ENCODE data around the gene ULK1. TPM values are rescaled to one million over a fixed set of nuclear protein-coding genes. Genes with fewer than 3 reads are reported as not detected.

The ULK1 gene
- polyA plus RNA-seq = 10 to 100 TPM; 11.5 to 31.6 TPM

DNA sequence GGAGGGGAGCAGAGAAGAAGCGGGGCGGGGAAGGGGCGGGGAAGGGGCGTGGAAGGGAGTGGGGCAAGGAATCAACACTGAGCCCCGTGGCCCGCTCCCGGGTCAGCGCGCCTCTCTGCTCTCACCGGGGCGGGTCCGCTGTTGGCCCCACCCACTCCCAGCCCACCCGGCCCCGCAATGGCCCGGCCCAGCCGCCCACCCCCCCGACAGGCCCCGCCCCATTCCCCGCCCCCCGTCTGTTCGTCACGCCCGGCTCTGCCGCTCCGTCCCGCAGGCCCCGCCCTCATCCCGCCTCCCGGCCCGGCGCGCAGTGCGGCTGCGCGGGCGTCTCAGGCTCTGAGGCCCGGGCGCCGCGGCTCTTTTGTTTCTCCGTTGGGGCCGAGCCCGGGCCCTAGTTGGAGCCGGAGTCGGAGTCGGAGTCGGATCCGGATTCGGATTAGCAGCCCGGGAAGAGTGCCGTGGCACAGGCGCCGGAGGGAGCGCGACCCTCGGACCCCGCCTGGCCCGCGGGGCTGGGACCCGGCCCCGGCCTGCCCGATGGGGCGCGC is at the start of gene ULK1:
TSS of gene ULK1 (plus strand) at position 310 of the 548 bp plus-strand sequence. CDS start 380 bp downstream, outside the sequence.
- Histone ChIP-seq H3K9me3 (ENCODE audit: control insufficient read depth in 2 of 2, insufficient read depth in 1 of 2, low read depth in 1 of 2, low read length in 1 of 2) (no peaks in the 10 kb centered on the region), H3K36me3 (ENCODE audit: control insufficient read depth in 2 of 2, insufficient read depth in 2 of 2, low read length in 1 of 2) (peaks cover 0 to 7% of the 10 kb centered on the region in 2 donors), H3K27me3 (ENCODE audit: control insufficient read depth in 1 of 2, insufficient read depth in 2 of 2, low read length in 2 of 2) (no peaks in the 10 kb centered on the region), H3K4me3 (ENCODE audit: low read depth in 1 of 2, low read length in 2 of 2) (peak within 1 kb of the TSS; percentile 57 to 70), H3K27ac (ENCODE audit: low read depth in 2 of 2, low read length in 1 of 2) (peak within 1 kb of the TSS; percentile 98 to 99), H3K4me1 (ENCODE audit: control insufficient read depth in 2 of 2, insufficient read depth in 2 of 2, low read length in 1 of 2) (peaks cover 4 to 8% of the 10 kb centered on the region in 2 donors)
- WGBS, 2 donors = 0 to 1% methylated on average over 42 to 64 of the region's 64 CpGs

DNA sequence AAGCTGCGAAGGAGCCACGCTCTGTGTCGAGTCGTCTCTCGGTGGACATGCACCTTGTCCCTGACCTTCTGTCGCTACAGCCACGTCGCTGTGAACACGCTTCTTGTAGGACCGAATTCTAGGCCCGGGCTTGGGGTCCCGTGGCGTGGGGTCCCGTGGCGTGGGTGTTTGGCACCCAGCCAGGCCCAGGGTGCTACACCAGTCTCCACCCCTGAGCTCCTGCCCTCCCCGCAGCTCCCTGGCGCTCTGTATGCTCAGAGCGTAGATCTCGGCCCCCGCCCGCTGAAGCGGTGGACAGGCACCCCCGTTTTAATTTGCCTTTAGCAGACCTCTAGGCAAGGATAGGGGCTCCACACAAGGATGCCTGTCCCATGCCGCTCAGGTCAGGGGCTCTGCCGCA is 49.8 kb upstream of the ULK1 start:
- Histone ChIP-seq H3K9me3 (ENCODE audit: control insufficient read depth in 2 of 2, insufficient read depth in 1 of 2, low read depth in 1 of 2, low read length in 1 of 2) (no peaks in the 10 kb centered on the region), H3K4me3 (ENCODE audit: low read depth in 1 of 2, low read length in 2 of 2) (no peak overlapping the region), H3K27me3 (ENCODE audit: control insufficient read depth in 1 of 2, insufficient read depth in 2 of 2, low read length in 2 of 2) (no peaks in the 10 kb centered on the region), H3K36me3 (ENCODE audit: control insufficient read depth in 2 of 2, insufficient read depth in 2 of 2, low read length in 1 of 2) (no peaks in the 10 kb centered on the region), H3K4me1 (ENCODE audit: control insufficient read depth in 2 of 2, insufficient read depth in 2 of 2, low read length in 1 of 2) (no peaks in the 10 kb centered on the region), H3K27ac (ENCODE audit: low read depth in 2 of 2, low read length in 1 of 2) (no peak overlapping the region)
- WGBS, 2 donors = 89 to 92% methylated on average over 25 of the region's 25 CpGs

DNA sequence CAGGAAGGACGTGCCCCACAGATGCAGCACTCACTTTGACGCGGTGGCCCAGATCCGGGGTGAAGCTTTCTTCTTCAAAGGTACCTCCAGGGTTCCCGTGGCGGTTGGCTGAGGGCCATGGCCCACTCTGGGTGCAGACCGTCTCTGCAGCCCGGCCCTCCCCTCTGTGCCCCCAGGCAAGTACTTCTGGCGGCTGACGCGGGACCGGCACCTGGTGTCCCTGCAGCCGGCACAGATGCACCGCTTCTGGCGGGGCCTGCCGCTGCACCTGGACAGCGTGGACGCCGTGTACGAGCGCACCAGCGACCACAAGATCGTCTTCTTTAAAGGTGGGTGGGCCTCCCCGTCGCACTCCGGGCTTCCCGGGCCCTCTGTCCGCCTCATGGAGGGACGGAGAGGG is 49.3 kb upstream of the ULK1 start:
- H3K27ac ChIP-seq (ENCODE audit: low read depth in 2 of 2, low read length in 1 of 2) = no peak overlapping the region
- H3K27me3 ChIP-seq (ENCODE audit: control insufficient read depth in 1 of 2, insufficient read depth in 2 of 2, low read length in 2 of 2) = no peaks in the 10 kb centered on the region
- H3K9me3 ChIP-seq (ENCODE audit: control insufficient read depth in 2 of 2, insufficient read depth in 1 of 2, low read depth in 1 of 2, low read length in 1 of 2) = no peaks in the 10 kb centered on the region
- no peaks in the 10 kb centered on the region for H3K36me3 ChIP-seq (ENCODE audit: control insufficient read depth in 2 of 2, insufficient read depth in 2 of 2, low read length in 1 of 2)
- WGBS, 2 donors = 90 to 91% methylated on average over 29 of the region's 29 CpGs
- no peaks in the 10 kb centered on the region for H3K4me1 ChIP-seq (ENCODE audit: control insufficient read depth in 2 of 2, insufficient read depth in 2 of 2, low read length in 1 of 2)
- no peak overlapping the region for H3K4me3 ChIP-seq (ENCODE audit: low read depth in 1 of 2, low read length in 2 of 2)

DNA sequence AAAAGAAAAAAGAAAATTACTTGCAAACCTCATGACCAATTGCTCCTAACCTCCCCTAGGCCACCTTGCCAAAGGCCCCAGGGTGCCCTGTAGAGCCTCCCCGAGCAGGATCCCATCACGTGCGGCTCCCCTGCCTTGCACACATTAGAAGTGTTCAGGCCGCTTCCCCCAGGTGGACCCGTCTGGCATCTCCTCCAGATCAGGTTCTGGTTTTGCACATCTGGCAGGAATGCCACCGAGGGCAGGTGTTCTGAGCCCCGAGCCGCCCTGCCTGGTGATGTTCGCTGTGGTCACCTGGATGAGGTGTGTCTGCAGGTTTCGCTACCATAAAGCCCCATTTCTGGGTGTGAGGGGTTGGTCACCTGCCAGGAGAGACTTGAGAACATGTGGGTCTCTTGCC is 47.0 kb upstream of the ULK1 start:
- WGBS, 2 donors = 85% methylated on average over 10 of the region's 10 CpGs
- no peak overlapping the region for H3K27ac ChIP-seq (ENCODE audit: low read depth in 2 of 2, low read length in 1 of 2)
- H3K27me3 ChIP-seq (ENCODE audit: control insufficient read depth in 1 of 2, insufficient read depth in 2 of 2, low read length in 2 of 2) = no peaks in the 10 kb centered on the region
- H3K4me3 ChIP-seq (ENCODE audit: low read depth in 1 of 2, low read length in 2 of 2) = no peak overlapping the region
- no peaks in the 10 kb centered on the region for H3K36me3 ChIP-seq (ENCODE audit: control insufficient read depth in 2 of 2, insufficient read depth in 2 of 2, low read length in 1 of 2)
- H3K4me1 ChIP-seq (ENCODE audit: control insufficient read depth in 2 of 2, insufficient read depth in 2 of 2, low read length in 1 of 2) = no peaks in the 10 kb centered on the region
- no peaks in the 10 kb centered on the region for H3K9me3 ChIP-seq (ENCODE audit: control insufficient read depth in 2 of 2, insufficient read depth in 1 of 2, low read depth in 1 of 2, low read length in 1 of 2)

DNA sequence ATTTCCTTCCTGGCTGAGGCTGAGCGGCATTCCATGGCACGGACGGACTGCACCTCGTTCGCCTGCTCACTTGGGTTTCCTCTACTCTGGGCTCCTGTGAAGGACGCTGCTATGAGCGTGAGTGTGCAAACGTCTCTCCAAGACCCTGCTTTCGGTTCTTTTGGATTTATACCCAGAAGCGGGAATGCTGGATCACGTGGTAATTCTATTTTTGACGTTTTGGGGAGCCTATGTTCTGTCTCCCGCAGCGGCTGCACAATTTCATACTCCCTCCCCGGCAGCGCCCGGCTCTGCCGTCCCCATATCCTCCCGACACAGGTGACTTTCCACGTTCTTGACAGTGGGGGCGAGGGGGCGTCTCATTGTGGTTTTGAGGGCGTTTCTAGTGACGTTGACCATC is 45.7 kb upstream of the ULK1 start:
- Histone ChIP-seq H3K36me3 (ENCODE audit: control insufficient read depth in 2 of 2, insufficient read depth in 2 of 2, low read length in 1 of 2) (no peaks in the 10 kb centered on the region), H3K27me3 (ENCODE audit: control insufficient read depth in 1 of 2, insufficient read depth in 2 of 2, low read length in 2 of 2) (no peaks in the 10 kb centered on the region), H3K4me1 (ENCODE audit: control insufficient read depth in 2 of 2, insufficient read depth in 2 of 2, low read length in 1 of 2) (no peaks in the 10 kb centered on the region), H3K4me3 (ENCODE audit: low read depth in 1 of 2, low read length in 2 of 2) (no peak overlapping the region), H3K27ac (ENCODE audit: low read depth in 2 of 2, low read length in 1 of 2) (no peak overlapping the region), H3K9me3 (ENCODE audit: control insufficient read depth in 2 of 2, insufficient read depth in 1 of 2, low read depth in 1 of 2, low read length in 1 of 2) (no peaks in the 10 kb centered on the region)
- WGBS, 2 donors = 80 to 84% methylated on average over 24 of the region's 24 CpGs

DNA sequence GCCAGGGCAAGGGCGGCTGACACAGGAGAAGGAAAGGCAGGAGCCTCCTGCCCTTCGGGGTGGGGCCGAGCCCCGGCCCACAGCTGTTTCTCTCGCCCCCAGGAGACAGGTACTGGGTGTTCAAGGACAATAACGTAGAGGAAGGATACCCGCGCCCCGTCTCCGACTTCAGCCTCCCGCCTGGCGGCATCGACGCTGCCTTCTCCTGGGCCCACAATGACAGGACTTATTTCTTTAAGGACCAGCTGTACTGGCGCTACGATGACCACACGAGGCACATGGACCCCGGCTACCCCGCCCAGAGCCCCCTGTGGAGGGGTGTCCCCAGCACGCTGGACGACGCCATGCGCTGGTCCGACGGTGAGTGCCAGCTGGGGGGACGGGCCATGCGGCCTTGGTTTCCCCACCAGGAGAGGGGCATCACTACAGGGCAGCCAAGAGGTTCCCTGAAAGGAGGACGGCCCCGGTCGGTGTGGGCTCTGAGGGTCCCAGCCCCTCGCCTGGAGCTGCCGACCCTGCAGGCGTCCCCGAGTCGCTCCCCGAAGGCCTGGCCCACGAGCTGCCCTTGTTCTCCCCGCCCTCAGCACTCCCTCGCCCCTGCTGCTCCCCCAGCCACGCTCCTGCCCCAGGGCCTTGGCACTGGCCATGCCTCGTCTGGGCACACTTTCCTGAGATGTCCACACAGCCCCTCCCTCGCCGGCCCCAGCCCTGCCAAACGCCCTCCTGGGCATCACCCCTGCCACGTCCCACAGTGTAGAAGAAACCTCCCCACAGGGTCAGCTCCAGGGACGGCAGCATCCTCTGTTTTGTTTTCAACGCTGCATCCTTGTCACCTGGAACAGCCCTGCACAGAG is 44.5 kb upstream of the ULK1 start:
- no peaks in the 10 kb centered on the region for H3K9me3 ChIP-seq (ENCODE audit: control insufficient read depth in 2 of 2, insufficient read depth in 1 of 2, low read depth in 1 of 2, low read length in 1 of 2)
- H3K4me1 ChIP-seq (ENCODE audit: control insufficient read depth in 2 of 2, insufficient read depth in 2 of 2, low read length in 1 of 2) = no peaks in the 10 kb centered on the region
- 86 to 87% methylated on average over 40 to 47 of the region's 47 CpGs for WGBS, 2 donors
- no peaks in the 10 kb centered on the region for H3K36me3 ChIP-seq (ENCODE audit: control insufficient read depth in 2 of 2, insufficient read depth in 2 of 2, low read length in 1 of 2)
- no peaks in the 10 kb centered on the region for H3K27me3 ChIP-seq (ENCODE audit: control insufficient read depth in 1 of 2, insufficient read depth in 2 of 2, low read length in 2 of 2)
- H3K27ac ChIP-seq (ENCODE audit: low read depth in 2 of 2, low read length in 1 of 2) = no peak overlapping the region
- no peak overlapping the region for H3K4me3 ChIP-seq (ENCODE audit: low read depth in 1 of 2, low read length in 2 of 2)

DNA sequence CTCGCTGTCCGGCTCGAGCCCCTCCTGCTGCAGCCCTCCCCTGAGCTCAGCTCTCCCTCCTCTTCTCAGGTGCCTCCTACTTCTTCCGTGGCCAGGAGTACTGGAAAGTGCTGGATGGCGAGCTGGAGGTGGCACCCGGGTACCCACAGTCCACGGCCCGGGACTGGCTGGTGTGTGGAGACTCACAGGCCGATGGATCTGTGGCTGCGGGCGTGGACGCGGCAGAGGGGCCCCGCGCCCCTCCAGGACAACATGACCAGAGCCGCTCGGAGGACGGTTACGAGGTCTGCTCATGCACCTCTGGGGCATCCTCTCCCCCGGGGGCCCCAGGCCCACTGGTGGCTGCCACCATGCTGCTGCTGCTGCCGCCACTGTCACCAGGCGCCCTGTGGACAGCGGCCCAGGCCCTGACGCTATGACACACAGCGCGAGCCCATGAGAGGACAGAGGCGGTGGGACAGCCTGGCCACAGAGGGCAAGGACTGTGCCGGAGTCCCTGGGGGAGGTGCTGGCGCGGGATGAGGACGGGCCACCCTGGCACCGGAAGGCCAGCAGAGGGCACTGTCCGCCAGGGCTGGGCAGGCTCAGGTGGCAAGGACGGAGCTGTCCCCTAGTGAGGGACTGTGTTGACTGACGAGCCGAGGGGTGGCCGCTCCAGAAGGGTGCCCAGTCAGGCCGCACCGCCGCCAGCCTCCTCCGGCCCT is 43.4 kb upstream of the ULK1 start:
- peaks cover 0 to 7% of the 10 kb centered on the region in 2 donors for H3K4me1 ChIP-seq (ENCODE audit: control insufficient read depth in 2 of 2, insufficient read depth in 2 of 2, low read length in 1 of 2)
- no peak overlapping the region for H3K4me3 ChIP-seq (ENCODE audit: low read depth in 1 of 2, low read length in 2 of 2)
- H3K36me3 ChIP-seq (ENCODE audit: control insufficient read depth in 2 of 2, insufficient read depth in 2 of 2, low read length in 1 of 2) = no peaks in the 10 kb centered on the region
- 81 to 89% methylated on average over 39 to 41 of the region's 41 CpGs for WGBS, 2 donors
- H3K27ac ChIP-seq (ENCODE audit: low read depth in 2 of 2, low read length in 1 of 2) = no peak overlapping the region
- H3K27me3 ChIP-seq (ENCODE audit: control insufficient read depth in 1 of 2, insufficient read depth in 2 of 2, low read length in 2 of 2) = no peaks in the 10 kb centered on the region
- H3K9me3 ChIP-seq (ENCODE audit: control insufficient read depth in 2 of 2, insufficient read depth in 1 of 2, low read depth in 1 of 2, low read length in 1 of 2) = no peaks in the 10 kb centered on the region

DNA sequence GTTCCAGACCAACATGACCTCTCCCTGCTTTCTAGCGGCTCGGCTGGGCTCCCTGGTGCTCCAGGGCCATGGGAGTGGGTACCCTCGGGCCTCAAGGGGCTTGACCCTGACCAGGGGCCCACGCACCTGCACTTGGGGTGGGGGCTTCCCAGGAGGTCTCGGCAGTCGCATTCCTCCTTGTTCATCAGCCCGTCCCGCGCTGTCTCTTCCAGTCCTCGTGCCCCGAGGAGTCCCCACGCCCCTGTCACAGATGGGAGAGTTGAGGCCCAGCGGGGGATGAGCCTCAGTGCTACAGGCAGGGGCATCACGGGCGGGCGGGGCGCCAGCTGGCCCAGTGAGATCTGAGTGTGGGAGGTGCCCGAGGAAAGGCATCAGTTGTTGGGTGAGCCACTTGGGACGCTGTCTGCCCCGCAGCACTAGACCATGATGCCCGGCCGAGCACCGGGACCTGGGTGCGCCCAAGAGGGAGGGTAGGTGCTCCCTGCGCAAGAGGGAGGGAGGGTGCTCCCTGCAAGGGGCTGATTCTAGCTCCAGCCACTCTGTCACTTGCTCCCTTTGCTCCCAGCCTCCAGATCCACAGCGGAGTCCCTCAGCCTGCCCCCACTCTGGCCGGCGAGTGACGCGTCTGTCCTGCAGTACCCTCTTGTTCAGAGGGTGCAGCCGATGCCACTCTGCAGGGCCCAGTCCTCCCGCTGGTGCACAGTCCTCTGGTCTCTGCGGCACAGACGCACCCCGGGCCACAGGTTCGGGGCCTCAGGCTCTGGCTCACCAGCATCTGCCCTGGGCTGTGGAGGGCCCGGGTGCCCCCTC is 42.5 kb upstream of the ULK1 start:
- Histone ChIP-seq H3K36me3 (ENCODE audit: control insufficient read depth in 2 of 2, insufficient read depth in 2 of 2, low read length in 1 of 2) (no peaks in the 10 kb centered on the region), H3K27ac (ENCODE audit: low read depth in 2 of 2, low read length in 1 of 2) (no peak overlapping the region), H3K4me3 (ENCODE audit: low read depth in 1 of 2, low read length in 2 of 2) (no peak overlapping the region), H3K4me1 (ENCODE audit: control insufficient read depth in 2 of 2, insufficient read depth in 2 of 2, low read length in 1 of 2) (peaks cover 0 to 8% of the 10 kb centered on the region in 2 donors), H3K9me3 (ENCODE audit: control insufficient read depth in 2 of 2, insufficient read depth in 1 of 2, low read depth in 1 of 2, low read length in 1 of 2) (no peaks in the 10 kb centered on the region), H3K27me3 (ENCODE audit: control insufficient read depth in 1 of 2, insufficient read depth in 2 of 2, low read length in 2 of 2) (no peaks in the 10 kb centered on the region)
- 81 to 84% methylated on average over 37 of the region's 37 CpGs for WGBS, 2 donors
